Upper lobe of left lung (tissue), 4 donors: ENCODE results near the gene XPO6.

Experiments used
- CTCF ChIP-seq, 6 experiments: fragments of 450-650 bp in 4 of 6; fragments of 200-600 bp in 2 of 6; sonication (generic) in 2 of 6; IDR thresholded peaks; one replicate each; pipeline ENCODE4 v1.5.1; 2016 to 2019; ENCODE audit warnings: antibody characterized with exemption in 6 of 6
- POLR2A ChIP-seq, 4 donors: fragments of 450-650 bp; IDR thresholded peaks; one replicate each; pipeline ENCODE4 v1.5.1; 2016 to 2017; ENCODE audit warnings: antibody characterized with exemption in 4 of 4, mild to moderate bottlenecking in 2 of 4
- POLR2AphosphoS5 ChIP-seq, 2 donors: sonication (generic); formaldehyde crosslinking; IDR thresholded peaks; one replicate each; pipeline ENCODE4 v1.5.1; 2017; ENCODE audit warnings: antibody characterized with exemption in 2 of 2

- no peak for TF ChIP-seq POLR2A (IDR thresholded peaks at IDR 0.05)
- no peak for TF ChIP-seq POLR2AphosphoS5 (IDR thresholded peaks at IDR 0.05)
- TF ChIP-seq CTCF (IDR thresholded peaks at IDR 0.05), result no peak
Observed at GRCh38 chr16:28185696-28186095, 26.1 kb downstream of the XPO6 start.
